ENCODE results near the gene AMPD1. TPM values are rescaled to one million over a fixed set of nuclear protein-coding genes. Genes with fewer than 3 reads are reported as not detected.

AMPD1 gene
- total and polyA plus RNA-seq, 2 experiments from 2014 or later = 0.27 TPM; not detected in 1

DNA sequence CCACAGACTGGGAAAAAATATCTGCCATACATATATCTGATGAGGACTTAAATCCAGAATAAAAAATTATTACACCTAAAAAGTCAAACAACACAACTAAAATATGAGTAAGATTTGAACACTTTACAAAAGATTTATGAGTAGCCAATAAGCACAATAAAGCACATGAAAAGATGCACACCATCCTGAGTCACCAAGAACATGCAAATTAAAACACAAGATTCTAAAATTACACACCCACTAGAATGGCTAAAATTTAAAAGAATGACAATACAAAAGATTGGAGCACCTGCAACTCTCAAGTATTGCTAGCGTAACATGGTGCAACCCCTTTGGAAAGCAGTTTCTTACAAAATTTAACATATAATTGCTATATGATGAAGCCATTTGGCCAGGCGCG lies 56.4 kb downstream of the AMPD1 start (continued):
- TF ChIP-seq NANOG (IDR thresholded peaks at IDR 0.05; ENCODE audit: borderline replicate concordance) (no peak), STAT1 (IDR thresholded peaks at IDR 0.05; ENCODE audit: unreplicated experiment) (no peak), ZNF331 (CRISPR knock-in tag; IDR thresholded peaks at IDR 0.05; ENCODE audit: low read depth) (no peak), POLR2AphosphoS5 (IDR thresholded peaks at IDR 0.05; ENCODE audit: low read depth) (no peak), EZH2 (IDR thresholded peaks at IDR 0.05; ENCODE audit: low read depth, unreplicated experiment) (no peak)

DNA sequence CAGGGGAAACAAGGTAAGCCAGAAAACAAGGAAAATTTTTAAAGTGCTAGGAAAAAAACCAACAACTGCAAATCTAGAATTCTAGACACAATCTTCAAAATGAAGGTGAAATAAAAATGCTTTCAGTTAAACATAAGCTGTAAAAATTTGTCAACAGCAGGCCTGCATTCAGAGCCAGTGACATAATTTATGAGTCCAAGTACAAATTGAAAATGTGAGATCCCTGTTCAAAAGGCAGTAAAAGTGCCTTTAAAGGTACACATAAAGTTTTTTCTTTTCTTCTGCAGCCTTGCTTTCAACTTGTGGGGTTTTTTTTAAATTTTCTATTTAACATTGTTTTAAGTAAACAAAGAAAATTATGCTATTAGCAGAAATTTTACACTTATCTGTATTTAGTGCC lies 62.9 kb downstream of the AMPD1 start:
- Mint-ChIP-seq H3K9me3 (no peaks in the 10 kb centered on the region), H3K36me3 (ENCODE audit: low read depth) (no peaks in the 10 kb centered on the region), H3K27ac (no peak overlapping the region), H3K4me3 (no peak overlapping the region), H3K27me3 (ENCODE audit: insufficient read depth, low read depth, poor library complexity) (peaks cover 4% of the 10 kb centered on the region), H3K4me1 (no peaks in the 10 kb centered on the region)
- Histone ChIP-seq H4K20me1 (replicated peaks; ENCODE audit: insufficient read depth) (no peaks in the 10 kb centered on the region), H3K27me3 (ENCODE audit: insufficient read depth) (no peaks in the 10 kb centered on the region), H2AFZ (no peak overlapping the region), H3K4me2 (no peak overlapping the region), H3K4me1 (ENCODE audit: insufficient read depth) (no peaks in the 10 kb centered on the region), H3K79me2 (replicated peaks; ENCODE audit: insufficient read depth) (no peaks in the 10 kb centered on the region), H3K36me3 (ENCODE audit: insufficient read depth) (no peaks in the 10 kb centered on the region), H3K4me3 (no peak overlapping the region), H3K9me2 (ENCODE audit: insufficient read depth) (no peaks in the 10 kb centered on the region), H3K27ac (ENCODE audit: low read depth) (no peak overlapping the region), H3F3A (replicated peaks; ENCODE audit: low read depth) (no peaks in the 10 kb centered on the region)
- ATAC-seq (no peak), DNase-seq (ENCODE audit: low spot score) (no peak)
- no peak for TF ChIP-seq NANOG (IDR thresholded peaks at IDR 0.05; ENCODE audit: borderline replicate concordance)
- TF ChIP-seq POLR2AphosphoS5 (IDR thresholded peaks at IDR 0.05; ENCODE audit: low read depth) = no peak
- TF ChIP-seq EZH2phosphoT487 (IDR thresholded peaks at IDR 0.05; ENCODE audit: unreplicated experiment) = no peak
- TF ChIP-seq, protein P1, sequence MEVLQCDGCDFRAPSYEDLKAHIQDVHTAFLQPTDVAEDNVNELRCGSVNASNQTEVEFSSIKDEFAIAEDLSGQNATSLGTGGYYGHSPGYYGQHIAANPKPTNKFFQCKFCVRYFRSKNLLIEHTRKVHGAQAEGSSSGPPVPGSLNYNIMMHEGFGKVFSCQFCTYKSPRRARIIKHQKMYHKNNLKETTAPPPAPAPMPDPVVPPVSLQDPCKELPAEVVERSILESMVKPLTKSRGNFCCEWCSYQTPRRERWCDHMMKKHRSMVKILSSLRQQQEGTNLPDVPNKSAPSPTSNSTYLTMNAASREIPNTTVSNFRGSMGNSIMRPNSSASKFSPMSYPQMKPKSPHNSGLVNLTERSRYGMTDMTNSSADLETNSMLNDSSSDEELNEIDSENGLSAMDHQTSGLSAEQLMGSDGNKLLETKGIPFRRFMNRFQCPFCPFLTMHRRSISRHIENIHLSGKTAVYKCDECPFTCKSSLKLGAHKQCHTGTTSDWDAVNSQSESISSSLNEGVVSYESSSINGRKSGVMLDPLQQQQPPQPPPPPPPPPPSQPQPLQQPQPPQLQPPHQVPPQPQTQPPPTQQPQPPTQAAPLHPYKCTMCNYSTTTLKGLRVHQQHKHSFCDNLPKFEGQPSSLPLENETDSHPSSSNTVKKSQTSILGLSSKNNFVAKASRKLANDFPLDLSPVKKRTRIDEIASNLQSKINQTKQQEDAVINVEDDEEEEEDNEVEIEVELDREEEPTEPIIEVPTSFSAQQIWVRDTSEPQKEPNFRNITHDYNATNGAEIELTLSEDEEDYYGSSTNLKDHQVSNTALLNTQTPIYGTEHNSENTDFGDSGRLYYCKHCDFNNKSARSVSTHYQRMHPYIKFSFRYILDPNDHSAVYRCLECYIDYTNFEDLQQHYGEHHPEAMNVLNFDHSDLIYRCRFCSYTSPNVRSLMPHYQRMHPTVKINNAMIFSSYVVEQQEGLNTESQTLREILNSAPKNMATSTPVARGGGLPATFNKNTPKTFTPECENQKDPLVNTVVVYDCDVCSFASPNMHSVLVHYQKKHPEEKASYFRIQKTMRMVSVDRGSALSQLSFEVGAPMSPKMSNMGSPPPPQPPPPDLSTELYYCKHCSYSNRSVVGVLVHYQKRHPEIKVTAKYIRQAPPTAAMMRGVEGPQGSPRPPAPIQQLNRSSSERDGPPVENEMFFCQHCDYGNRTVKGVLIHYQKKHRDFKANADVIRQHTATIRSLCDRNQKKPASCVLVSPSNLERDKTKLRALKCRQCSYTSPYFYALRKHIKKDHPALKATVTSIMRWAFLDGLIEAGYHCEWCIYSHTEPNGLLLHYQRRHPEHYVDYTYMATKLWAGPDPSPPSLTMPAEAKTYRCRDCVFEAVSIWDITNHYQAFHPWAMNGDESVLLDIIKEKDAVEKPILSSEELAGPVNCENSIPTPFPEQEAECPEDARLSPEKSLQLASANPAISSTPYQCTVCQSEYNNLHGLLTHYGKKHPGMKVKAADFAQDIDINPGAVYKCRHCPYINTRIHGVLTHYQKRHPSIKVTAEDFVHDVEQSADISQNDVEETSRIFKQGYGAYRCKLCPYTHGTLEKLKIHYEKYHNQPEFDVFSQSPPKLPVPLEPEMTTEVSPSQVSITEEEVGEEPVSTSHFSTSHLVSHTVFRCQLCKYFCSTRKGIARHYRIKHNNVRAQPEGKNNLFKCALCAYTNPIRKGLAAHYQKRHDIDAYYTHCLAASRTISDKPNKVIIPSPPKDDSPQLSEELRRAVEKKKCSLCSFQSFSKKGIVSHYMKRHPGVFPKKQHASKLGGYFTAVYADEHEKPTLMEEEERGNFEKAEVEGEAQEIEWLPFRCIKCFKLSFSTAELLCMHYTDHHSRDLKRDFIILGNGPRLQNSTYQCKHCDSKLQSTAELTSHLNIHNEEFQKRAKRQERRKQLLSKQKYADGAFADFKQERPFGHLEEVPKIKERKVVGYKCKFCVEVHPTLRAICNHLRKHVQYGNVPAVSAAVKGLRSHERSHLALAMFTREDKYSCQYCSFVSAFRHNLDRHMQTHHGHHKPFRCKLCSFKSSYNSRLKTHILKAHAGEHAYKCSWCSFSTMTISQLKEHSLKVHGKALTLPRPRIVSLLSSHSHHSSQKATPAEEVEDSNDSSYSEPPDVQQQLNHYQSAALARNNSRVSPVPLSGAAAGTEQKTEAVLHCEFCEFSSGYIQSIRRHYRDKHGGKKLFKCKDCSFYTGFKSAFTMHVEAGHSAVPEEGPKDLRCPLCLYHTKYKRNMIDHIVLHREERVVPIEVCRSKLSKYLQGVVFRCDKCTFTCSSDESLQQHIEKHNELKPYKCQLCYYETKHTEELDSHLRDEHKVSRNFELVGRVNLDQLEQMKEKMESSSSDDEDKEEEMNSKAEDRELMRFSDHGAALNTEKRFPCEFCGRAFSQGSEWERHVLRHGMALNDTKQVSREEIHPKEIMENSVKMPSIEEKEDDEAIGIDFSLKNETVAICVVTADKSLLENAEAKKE (CRISPR knock-in tag; IDR thresholded peaks at IDR 0.05) = no peak
- TF ChIP-seq STAT1 (IDR thresholded peaks at IDR 0.05; ENCODE audit: unreplicated experiment) = no peak
- TF ChIP-seq EZH2 (IDR thresholded peaks at IDR 0.05; ENCODE audit: low read depth, unreplicated experiment) = no peak
- TF ChIP-seq, protein P2, sequence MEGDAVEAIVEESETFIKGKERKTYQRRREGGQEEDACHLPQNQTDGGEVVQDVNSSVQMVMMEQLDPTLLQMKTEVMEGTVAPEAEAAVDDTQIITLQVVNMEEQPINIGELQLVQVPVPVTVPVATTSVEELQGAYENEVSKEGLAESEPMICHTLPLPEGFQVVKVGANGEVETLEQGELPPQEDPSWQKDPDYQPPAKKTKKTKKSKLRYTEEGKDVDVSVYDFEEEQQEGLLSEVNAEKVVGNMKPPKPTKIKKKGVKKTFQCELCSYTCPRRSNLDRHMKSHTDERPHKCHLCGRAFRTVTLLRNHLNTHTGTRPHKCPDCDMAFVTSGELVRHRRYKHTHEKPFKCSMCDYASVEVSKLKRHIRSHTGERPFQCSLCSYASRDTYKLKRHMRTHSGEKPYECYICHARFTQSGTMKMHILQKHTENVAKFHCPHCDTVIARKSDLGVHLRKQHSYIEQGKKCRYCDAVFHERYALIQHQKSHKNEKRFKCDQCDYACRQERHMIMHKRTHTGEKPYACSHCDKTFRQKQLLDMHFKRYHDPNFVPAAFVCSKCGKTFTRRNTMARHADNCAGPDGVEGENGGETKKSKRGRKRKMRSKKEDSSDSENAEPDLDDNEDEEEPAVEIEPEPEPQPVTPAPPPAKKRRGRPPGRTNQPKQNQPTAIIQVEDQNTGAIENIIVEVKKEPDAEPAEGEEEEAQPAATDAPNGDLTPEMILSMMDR (conservative IDR thresholded peaks at IDR 0.05; ENCODE audit: low read depth in 2 of 2) = no peak
- TF ChIP-seq CREB1 (CRISPR knock-in tag; IDR thresholded peaks at IDR 0.05; ENCODE audit: low read depth) = no peak
- TF ChIP-seq JUNB (IDR thresholded peaks at IDR 0.05; ENCODE audit: unreplicated experiment) = no peak
